Fibroblast of the aortic adventitia (primary cell): Measurements from ENCODE around the gene ITPK1. TPM values are rescaled to one million over a fixed set of nuclear protein-coding genes. Genes with fewer than 3 reads are reported as not detected.

ENCODE experiments used
- DNase-seq: peaks from one replicate; pipeline ENCODE4 v3.0.0-alpha.2; 2010; ENCODE audit warnings: low read depth
- H3K4me3 ChIP-seq: 2 replicates; pipeline ENCODE4 v1.5.1; 2011; ENCODE audit warnings: low read depth, mild to moderate bottlenecking, control low read depth, low read length, moderate library complexity
- CTCF ChIP-seq: IDR thresholded peaks from 2 replicates; pipeline ENCODE4 v1.5.1; 2011; ENCODE audit warnings: mild to moderate bottlenecking, low read length, control low read depth, inconsistent platforms; ENCODE audit not compliant: insufficient read depth
- total RNA-seq: library from RNA; depleted of rRNA; stranded (reverse); fragments of >200 nt; gene quantifications from 2 replicates; pipeline ENCODE4 v1.2.3, GENCODE V29; 2012; ENCODE audit warnings: low replicate concordance

ITPK1 gene
- total RNA-seq, 1 donor = 20.1 TPM

- DNase-seq = no peak
- no peak for TF ChIP-seq CTCF
- H3K4me3 ChIP-seq = no peak overlapping the region
These were observed 13.6 kb downstream of the ITPK1 start for GRCh38 chr14:93102141-93102540.

- DNase-seq = no peak
- TF ChIP-seq CTCF = no peak
These were observed 14.5 kb downstream of the ITPK1 start for GRCh38 chr14:93101181-93101580.

GRCh38 chr14:93100570-93100969, 15.2 kb downstream of the ITPK1 start:
- no peak for DNase-seq
- TF ChIP-seq CTCF = no peak

More at GRCh38 chr14:93101181-93101580, 14.5 kb downstream of the ITPK1 start:
- H3K4me3 ChIP-seq = no peak overlapping the region

GRCh38 chr14:93100100-93100499, 15.6 kb downstream of the ITPK1 start:
- H3K4me3 ChIP-seq = no peak overlapping the region
- no peak for TF ChIP-seq CTCF
- DNase-seq = no peak

More at GRCh38 chr14:93100570-93100969, 15.2 kb downstream of the ITPK1 start:
- H3K4me3 ChIP-seq = no peak overlapping the region

- no peak for TF ChIP-seq CTCF
- DNase-seq = no peak
- H3K4me3 ChIP-seq = no peak overlapping the region
These were observed 16.1 kb downstream of the ITPK1 start for GRCh38 chr14:93099643-93100042.

GRCh38 chr14:93099196-93099595, 16.5 kb downstream of the ITPK1 start:
- no peak overlapping the region for H3K4me3 ChIP-seq
- no peak for TF ChIP-seq CTCF
- DNase-seq = no peak

- TF ChIP-seq CTCF = no peak
- H3K4me3 ChIP-seq = no peak overlapping the region
- no peak for DNase-seq
These were observed 18.9 kb downstream of the ITPK1 start for GRCh38 chr14:93096691-93097322.
